Measurements from ENCODE around the gene ZNF502.

- no peak for TF ChIP-seq CTCF (IDR thresholded peaks at IDR 0.05)
- TF ChIP-seq SMAD3 (CRISPR knock-in tag; IDR thresholded peaks at IDR 0.05; ENCODE audit: borderline replicate concordance) = no peak
- TF ChIP-seq MAX (CRISPR knock-in tag; IDR thresholded peaks at IDR 0.05) = no peak
- TF ChIP-seq NFE2L1 (CRISPR knock-in tag; IDR thresholded peaks at IDR 0.05) = no peak
- no peak for TF ChIP-seq ZNF263 (CRISPR knock-in tag; IDR thresholded peaks at IDR 0.05; ENCODE audit: low read depth)
- no peak for TF ChIP-seq CBFB (CRISPR knock-in tag; IDR thresholded peaks at IDR 0.05; ENCODE audit: low read depth)
These were observed 42.7 kb upstream of the ZNF502 start for GRCh38 chr3:44669760-44670159.

Measured in WTC11 (cell line).